NB4 (cell line): ENCODE results near the gene OPN1SW.

Experiments used
- DNase-seq: peaks from one replicate; pipeline ENCODE4 v3.0.0; 2010; ENCODE audit warnings: low read depth
- H3K4me3 ChIP-seq: one replicate; pipeline ENCODE4 v1.5.1; 2011; ENCODE audit warnings: mild to moderate bottlenecking, low read depth, low read length, moderate library complexity
- CTCF ChIP-seq: IDR thresholded peaks from one replicate; pipeline ENCODE4 v1.5.1; 2012; ENCODE audit warnings: low read depth, low read length
- MAX ChIP-seq: IDR thresholded peaks from 2 replicates; pipeline ENCODE4 v1.6.1; 2011; ENCODE audit warnings: low read depth, low read length
- MYC ChIP-seq: IDR thresholded peaks from 2 replicates; pipeline ENCODE4 v1.6.1; 2011; ENCODE audit warnings: low read depth, low read length
- POLR2A ChIP-seq: IDR thresholded peaks from 2 replicates; pipeline ENCODE4 v1.6.1; 2011; ENCODE audit warnings: mild to moderate bottlenecking; ENCODE audit not compliant: insufficient read length; ENCODE audit errors: extremely low read depth

OPN1SW gene

GRCh38 chr7:128759242-128759641 is 16.4 kb downstream of the OPN1SW start:
- DNase-seq: no peak
- TF ChIP-seq POLR2A: no peak
- no peak for TF ChIP-seq MAX
- no peak for TF ChIP-seq CTCF
- TF ChIP-seq MYC: no peak
- no peak overlapping the region for H3K4me3 ChIP-seq

- no peak overlapping the region for H3K4me3 ChIP-seq
- no peak for DNase-seq
- TF ChIP-seq POLR2A: no peak
- TF ChIP-seq MYC: no peak
- TF ChIP-seq MAX: no peak
- TF ChIP-seq CTCF: no peak
These were observed 17.0 kb downstream of the OPN1SW start for GRCh38 chr7:128758553-128758952.

GRCh38 chr7:128757203-128757602 is 18.4 kb downstream of the OPN1SW start:
- no peak for DNase-seq
- no peak overlapping the region for H3K4me3 ChIP-seq
- TF ChIP-seq CTCF: no peak
- no peak for TF ChIP-seq MAX
- no peak for TF ChIP-seq POLR2A
- no peak for TF ChIP-seq MYC

- DNase-seq: no peak
- H3K4me3 ChIP-seq: no peak overlapping the region
- no peak for TF ChIP-seq CTCF
- TF ChIP-seq MYC: no peak
- no peak for TF ChIP-seq POLR2A
- TF ChIP-seq MAX: no peak
These were observed 19.6 kb downstream of the OPN1SW start for GRCh38 chr7:128755819-128756476.

- no peak for TF ChIP-seq MYC
- TF ChIP-seq CTCF: no peak
- no peak for TF ChIP-seq MAX
- TF ChIP-seq POLR2A: no peak
- DNase-seq: no peak
- H3K4me3 ChIP-seq: no peak overlapping the region
These were observed 20.3 kb downstream of the OPN1SW start for GRCh38 chr7:128755075-128755818.
